Nephron progenitor cell (in vitro differentiated cells): ENCODE results near the gene SERPINE2.

Experiments used
- DNase-seq: peaks from one replicate; pipeline ENCODE4 v3.0.0; 2021
- H3K27ac Mint-ChIP-seq: 2 replicates; pipeline ENCODE4 v1.8.0; 2021; ENCODE audit warnings: mild to moderate bottlenecking, moderate library complexity, mixed read lengths
- H3K27me3 Mint-ChIP-seq: 2 replicates; pipeline ENCODE4 v1.8.0; 2021; ENCODE audit warnings: mild to moderate bottlenecking, low read depth, mixed read lengths; ENCODE audit not compliant: poor library complexity
- H3K36me3 Mint-ChIP-seq: 2 replicates; pipeline ENCODE4 v1.8.0; 2021; ENCODE audit warnings: low read depth, mixed read lengths
- H3K4me1 Mint-ChIP-seq: 2 replicates; pipeline ENCODE4 v1.8.0; 2021; ENCODE audit warnings: mixed read lengths
- H3K4me3 Mint-ChIP-seq: 2 replicates; pipeline ENCODE4 v1.8.0; 2021; ENCODE audit warnings: mild to moderate bottlenecking, moderate library complexity, mixed read lengths
- H3K9me3 Mint-ChIP-seq: 2 replicates; pipeline ENCODE4 v1.8.0; 2021; ENCODE audit warnings: mild to moderate bottlenecking, moderate library complexity, mixed read lengths
- CTCF ChIP-seq: fragments of 200-600 bp; sonication (generic); IDR thresholded peaks from 2 replicates; pipeline ENCODE4 v1.5.0; 2021; ENCODE audit warnings: antibody characterized with exemption

The SERPINE2 gene

GRCh38 chr2:223928113-223929006 is 110.7 kb downstream of the SERPINE2 start:
- TF ChIP-seq CTCF = no peak
- DNase-seq = no peak
- Mint-ChIP-seq H3K4me3 (no peak overlapping the region), H3K27ac (no peak overlapping the region), H3K27me3 (no peaks in the 10 kb centered on the region), H3K4me1 (peaks cover 4% of the 10 kb centered on the region), H3K9me3 (peaks cover 47% of the 10 kb centered on the region), H3K36me3 (peaks cover 55% of the 10 kb centered on the region)

GRCh38 chr2:223925106-223925505 is 114.0 kb downstream of the SERPINE2 start:
- no peak for DNase-seq
- TF ChIP-seq CTCF = no peak
- no peaks in the 10 kb centered on the region for H3K27me3 Mint-ChIP-seq
- no peak overlapping the region for H3K4me3 Mint-ChIP-seq
- H3K4me1 Mint-ChIP-seq = no peaks in the 10 kb centered on the region
- H3K27ac Mint-ChIP-seq = no peak overlapping the region
- peaks cover 76% of the 10 kb centered on the region for H3K36me3 Mint-ChIP-seq
- H3K9me3 Mint-ChIP-seq = peaks cover 47% of the 10 kb centered on the region
